SHP77 treated with DMSO at 0.1 percent for 48 hours (cell line): ENCODE results near the gene MROH9.

Experiments
- DNase-seq: peaks from one replicate; lab custom pipeline; 2025; lab: John Stamatoyannopoulos, UW

MROH9 gene

GRCh38 chr1:170970256-170970655 is 34.9 kb downstream of the MROH9 start:
- no peak for DNase-seq

- no peak for DNase-seq
These were observed 43.1 kb downstream of the MROH9 start for GRCh38 chr1:170978371-170978910.

DNA sequence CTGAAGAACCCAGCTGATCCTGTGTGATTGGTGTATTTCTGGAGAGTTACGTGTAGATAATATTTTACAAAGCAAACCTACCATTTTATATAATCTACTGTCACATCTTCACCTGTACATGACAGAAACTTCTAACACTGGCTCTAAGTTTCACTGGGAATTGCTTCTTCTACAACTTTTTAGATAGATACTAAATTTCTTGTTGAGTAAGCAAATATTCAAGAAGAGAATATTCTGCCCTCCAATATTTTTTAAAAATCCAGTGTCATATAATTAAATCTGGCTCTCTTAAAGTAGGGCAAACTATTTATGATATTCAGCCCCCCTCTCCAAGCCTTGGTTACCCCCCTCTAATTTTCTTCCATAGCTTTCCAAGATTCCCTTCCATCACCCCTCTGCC is 50.1 kb downstream of the MROH9 start:
- DNase-seq: no peak

DNA sequence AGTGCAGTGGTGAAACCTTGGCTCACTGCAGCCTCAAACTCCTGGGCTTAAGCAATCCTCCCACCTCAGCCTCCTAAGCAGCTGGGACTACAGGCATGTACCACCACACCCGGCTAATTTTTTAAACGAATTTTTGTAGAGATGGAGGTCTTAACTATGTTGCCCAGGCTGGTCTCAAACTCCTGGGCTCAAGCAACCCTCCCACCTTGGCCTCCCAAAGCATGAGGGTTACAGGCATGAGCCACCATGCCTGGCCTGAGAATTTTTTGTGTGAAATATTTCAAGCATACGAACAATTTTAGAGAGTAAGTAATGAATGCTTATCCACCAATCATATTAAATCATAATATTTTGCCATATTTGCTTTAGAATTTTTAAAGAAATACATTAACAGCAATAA is 51.6 kb downstream of the MROH9 start:
- DNase-seq: no peak

DNA sequence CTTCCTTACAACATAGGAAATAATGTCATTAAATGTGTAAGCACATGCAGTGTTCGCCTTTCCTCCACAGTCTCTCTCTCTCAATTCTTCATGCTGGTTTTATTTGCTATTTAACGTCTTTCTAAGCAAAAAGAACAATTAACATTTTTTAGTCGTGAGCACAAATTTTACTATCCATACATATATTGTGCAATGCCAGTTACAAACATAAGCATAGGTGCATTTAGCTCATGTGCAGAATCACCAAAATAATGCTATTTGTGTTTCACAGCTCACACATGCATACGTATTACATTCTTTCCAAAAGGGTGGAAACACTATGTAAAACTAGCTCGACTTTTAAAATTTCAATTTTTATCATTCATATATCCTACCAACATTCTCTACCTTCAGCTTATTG is 52.1 kb downstream of the MROH9 start:
- DNase-seq: no peak

GRCh38 chr1:170993151-170993550 is 57.8 kb downstream of the MROH9 start:
- DNase-seq: no peak

GRCh38 chr1:170993717-170994116 is 58.4 kb downstream of the MROH9 start:
- DNase-seq: no peak

DNA sequence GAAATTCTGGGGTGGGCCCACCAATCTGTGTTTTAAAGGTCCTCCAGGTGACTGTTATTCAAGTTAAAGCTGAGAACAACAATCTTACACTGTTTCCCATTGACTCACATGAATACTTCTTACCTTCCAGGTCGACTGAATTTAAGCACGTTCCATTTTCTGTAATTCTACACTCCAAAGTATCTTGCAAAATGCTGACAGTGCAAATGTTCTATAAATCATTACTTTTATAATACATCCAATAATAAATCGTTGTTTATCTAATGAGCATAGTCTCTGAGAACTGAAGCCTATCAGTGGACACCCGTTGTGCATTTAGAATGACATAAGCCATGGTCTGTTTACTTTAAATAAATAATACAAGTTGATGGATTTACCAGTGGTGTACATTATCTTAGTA is 79.5 kb downstream of the MROH9 start:
- DNase-seq: no peak

- DNase-seq: no peak
These were observed 82.1 kb downstream of the MROH9 start for GRCh38 chr1:171017426-171017825.

- DNase-seq: no peak
These were observed 84.6 kb downstream of the MROH9 start for GRCh38 chr1:171019971-171020370.

- DNase-seq: no peak
These were observed 97.7 kb downstream of the MROH9 start for GRCh38 chr1:171032822-171033702.

DNA sequence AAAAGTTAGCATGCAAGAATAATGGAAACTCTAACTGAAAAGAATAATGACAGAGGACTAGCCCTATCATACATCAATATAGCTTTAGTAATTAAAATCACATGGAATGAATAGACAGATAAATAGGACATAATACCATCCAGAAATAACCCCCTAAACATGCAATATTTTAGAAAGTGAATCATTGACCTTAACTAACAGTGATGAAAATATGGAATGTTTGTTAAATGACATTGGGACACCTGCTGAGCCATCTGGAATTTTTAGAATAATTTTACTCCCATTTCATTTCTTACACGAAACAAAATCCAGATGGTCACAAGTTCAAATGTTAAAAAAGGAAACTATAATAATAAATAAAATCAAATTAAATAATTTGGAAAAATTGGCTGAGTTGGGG is 102.3 kb downstream of the MROH9 start:
- no peak for DNase-seq

DNA sequence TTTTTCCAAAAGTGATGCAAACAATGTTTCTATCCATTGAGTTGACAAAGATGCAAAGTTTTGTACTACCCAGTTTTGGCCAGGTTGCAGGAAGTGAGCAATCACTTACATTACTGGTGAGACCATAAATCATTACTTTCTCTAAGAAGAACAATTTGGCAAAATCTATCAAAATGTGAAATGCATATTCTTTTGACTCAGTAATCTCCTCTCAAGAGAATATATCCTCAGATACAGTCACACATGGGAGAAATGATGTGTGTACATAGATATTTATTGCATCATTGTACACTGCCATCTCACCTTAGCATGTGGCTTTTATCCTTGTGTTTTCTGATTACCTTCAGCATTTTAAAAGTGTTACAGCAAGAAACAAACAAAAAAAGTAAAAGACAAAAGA is 103.0 kb downstream of the MROH9 start:
- DNase-seq: no peak

GRCh38 chr1:171048014-171048413 is 112.7 kb downstream of the MROH9 start:
- DNase-seq: no peak

DNA sequence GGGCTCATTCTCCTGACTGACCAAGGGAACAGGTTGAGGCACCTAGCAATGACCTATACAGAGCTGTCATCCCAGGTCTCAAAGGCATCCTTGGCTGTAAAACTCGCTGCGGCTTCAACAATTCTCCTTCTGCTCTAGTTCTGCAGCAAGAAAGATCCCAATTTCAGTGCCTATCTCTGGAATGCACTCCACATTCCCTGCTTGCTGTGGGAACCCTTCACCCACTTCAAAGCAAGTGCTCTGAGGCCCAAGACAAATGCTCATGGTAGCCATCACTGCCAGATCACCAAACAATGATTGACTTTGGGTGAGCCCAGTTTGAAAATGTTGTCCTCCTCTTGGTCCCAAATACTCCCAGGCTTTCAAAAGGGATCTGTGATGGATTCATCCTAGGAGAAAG is 117.6 kb downstream of the MROH9 start:
- no peak for DNase-seq

- DNase-seq: no peak
These were observed 120.8 kb downstream of the MROH9 start for GRCh38 chr1:171055966-171056643.

DNA sequence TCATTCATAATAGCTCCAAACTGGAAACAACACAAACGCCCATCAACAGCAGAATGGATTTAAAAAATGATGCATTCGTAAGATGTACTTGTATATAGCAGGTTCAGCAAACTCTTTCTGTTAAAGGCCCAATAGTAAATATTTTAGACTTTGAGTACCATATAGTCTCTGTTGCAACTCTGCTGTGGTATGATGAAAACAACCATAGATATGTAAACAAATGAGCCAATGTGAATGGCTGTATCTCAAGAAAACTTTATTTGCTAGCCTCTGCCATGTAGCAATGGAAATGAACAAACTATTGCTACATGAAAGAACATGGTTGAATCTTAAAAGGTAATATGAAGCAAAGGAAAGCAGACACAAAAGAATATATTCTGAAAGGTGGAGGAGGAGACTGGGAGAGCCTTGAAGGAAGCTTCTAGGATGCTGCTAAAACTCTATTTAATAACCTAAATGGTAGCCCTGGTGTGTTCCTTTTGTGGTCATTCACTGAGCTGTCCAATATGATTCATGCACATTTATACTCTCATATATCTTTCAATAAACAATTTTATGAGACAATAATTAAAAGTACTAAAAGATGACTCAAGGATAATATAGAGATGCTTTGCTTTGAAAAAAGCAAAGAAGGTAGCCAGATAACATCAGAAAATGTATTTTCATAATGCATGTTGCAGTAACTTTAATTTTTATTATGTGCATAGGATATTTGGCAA is 126.2 kb downstream of the MROH9 start:
- no peak for DNase-seq

- DNase-seq: no peak
These were observed 127.6 kb downstream of the MROH9 start for GRCh38 chr1:171062902-171063301.

- no peak for DNase-seq
These were observed 139.7 kb downstream of the MROH9 start for GRCh38 chr1:171075041-171075440.

DNA sequence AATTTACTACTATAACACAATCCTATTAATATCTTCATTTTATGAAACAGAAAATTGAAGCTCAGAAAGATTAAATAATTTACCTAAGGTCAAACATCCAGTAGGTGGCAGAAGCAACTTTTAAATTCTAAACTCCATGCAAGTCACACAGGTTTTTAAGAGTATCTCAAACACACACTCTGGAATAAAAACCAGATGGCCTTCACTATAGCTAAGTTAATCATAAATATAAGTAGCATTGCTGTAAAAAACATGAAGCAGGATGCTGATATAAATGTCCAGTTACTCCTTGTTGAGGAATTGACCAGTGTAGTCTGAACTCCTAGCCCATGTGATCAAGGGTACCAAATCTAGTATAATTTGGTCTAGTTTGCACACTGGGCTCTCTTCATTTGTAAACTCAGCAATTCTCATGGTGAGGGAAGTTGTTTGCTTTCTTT is 146.0 kb downstream of the MROH9 start:
- DNase-seq: no peak

GRCh38 chr1:171081763-171082201 is 146.4 kb downstream of the MROH9 start:
- DNase-seq: no peak

- DNase-seq: no peak
These were observed 147.3 kb downstream of the MROH9 start for GRCh38 chr1:171082606-171083005.
